GM21737 (cell line): ENCODE measurements around the gene BRSK1.
"Not testable (repeated sequence)": the region's sequence is repeated elsewhere in the genome, so short reads cannot be mapped to it uniquely, and the experiment has no call there.

Experiments used
- ATAC-seq: cut with Tn5 transposase; IDR thresholded peaks from one replicate; pipeline ENCODE4 v1.9.1; 2021; ENCODE audit warnings: mild to moderate bottlenecking, moderate library complexity; ENCODE audit not compliant: unreplicated experiment

The BRSK1 gene

DNA sequence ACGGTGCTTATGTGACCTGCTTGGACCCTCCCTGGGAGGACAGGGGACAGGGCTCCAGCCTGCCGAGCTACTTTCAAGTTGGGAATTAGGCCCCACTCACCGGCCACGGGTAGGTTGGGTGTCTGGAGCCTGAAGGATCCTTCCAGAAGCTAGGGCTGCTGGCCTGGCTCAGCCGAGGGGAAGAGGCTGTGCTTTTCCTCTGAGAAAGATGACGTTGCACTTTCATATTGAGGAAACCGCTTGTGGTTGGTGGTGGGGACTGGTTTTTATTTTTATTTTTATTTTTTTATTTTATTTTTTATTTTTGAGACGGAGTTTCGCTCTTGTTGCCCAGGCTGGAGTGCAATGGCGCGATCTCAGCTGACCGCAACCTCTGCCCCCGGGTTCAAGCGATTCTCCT is 41.4 kb downstream of the BRSK1 start, which contains the start of gene TMEM150B:
TSS of gene TMEM150B (minus strand) at position 170 of the 400 bp plus-strand sequence. CDS start 4,305 bp downstream, outside the sequence.
- ATAC-seq = no peak

DNA sequence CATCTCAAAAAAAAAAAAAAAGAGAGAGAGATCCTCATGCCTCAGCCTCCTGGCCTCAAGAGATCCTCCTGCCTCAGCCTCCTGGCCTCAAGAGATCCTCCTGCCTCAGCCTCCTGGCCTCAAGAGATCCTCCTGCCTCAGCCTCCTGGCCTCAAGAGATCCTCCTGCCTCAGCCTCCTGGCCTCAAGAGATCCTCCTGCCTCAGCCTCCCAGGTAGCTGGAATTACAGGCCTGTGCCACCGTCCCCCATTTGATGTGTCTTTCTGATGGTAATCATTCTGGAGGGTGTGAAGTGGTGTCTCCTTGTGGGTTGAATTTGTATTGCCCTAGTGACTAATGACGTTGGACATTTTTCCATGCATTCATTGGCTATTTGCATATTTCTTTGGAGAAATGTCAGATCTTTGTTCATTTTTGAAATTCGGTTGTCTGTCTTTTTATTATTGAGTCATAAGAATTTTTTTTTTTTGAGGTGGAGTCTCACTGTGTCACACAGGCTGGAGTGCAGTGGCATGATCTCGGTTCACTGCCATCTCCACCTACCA is 45.0 kb downstream of the BRSK1 start:
- ATAC-seq = not testable (repeated sequence)

DNA sequence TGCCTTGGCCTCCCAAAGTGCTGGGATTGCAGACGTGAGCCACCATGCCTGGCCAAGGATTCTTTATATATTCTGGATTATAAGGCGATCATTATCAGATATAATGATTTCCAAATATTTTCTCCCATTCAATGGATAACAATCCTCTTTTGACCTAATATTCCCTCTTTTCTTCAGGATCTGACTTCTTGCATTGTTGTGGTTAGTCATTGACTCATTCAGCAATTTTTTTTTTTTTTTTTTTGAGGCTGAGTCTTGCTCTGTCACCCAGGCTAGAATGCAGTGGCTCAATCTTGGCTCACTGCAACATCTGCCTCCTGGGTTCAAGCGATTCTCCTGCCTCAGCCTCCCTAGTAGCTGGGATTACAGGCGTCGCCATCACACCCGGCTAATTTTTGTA is 46.0 kb downstream of the BRSK1 start:
- ATAC-seq = not testable (repeated sequence)

DNA sequence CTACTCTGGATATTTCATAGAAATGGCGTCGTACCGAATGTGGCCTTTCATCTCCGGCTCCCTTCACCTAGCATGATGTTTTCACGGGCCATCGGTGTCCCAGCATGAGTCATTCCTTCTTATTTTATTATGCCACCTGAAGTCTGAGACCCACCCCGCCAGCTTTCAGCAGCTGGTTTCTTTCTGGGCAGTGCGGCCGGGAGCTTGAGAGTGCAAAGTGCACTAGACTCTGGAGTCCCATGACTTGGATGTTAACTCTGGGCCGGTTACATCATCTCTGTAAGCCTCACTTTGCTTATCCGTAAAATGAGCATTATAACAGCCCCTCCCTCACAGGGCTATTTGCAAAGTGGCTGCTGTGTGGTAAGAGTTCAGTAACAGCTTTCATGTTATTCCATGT is 50.1 kb downstream of the BRSK1 start:
- no peak for ATAC-seq

DNA sequence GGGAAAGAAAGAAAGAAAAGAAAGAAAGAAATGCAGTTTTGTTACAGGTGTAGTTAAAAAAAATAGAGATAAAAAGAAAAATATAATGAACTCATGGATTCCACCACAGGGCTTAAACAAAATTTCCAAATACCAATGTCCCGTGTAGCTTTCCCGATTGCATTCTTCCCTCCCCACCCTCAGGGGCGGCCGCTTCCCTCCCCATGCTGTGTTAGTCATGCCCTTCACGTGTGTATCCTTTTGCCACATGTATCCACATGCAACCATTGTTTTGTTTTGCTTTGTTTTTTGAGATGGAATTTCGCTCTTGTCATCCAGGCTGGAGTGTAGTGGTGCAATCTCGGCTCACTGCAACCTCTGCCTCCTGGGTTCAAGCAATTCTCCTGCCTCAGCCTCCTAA is 52.3 kb downstream of the BRSK1 start:
- no peak for ATAC-seq

DNA sequence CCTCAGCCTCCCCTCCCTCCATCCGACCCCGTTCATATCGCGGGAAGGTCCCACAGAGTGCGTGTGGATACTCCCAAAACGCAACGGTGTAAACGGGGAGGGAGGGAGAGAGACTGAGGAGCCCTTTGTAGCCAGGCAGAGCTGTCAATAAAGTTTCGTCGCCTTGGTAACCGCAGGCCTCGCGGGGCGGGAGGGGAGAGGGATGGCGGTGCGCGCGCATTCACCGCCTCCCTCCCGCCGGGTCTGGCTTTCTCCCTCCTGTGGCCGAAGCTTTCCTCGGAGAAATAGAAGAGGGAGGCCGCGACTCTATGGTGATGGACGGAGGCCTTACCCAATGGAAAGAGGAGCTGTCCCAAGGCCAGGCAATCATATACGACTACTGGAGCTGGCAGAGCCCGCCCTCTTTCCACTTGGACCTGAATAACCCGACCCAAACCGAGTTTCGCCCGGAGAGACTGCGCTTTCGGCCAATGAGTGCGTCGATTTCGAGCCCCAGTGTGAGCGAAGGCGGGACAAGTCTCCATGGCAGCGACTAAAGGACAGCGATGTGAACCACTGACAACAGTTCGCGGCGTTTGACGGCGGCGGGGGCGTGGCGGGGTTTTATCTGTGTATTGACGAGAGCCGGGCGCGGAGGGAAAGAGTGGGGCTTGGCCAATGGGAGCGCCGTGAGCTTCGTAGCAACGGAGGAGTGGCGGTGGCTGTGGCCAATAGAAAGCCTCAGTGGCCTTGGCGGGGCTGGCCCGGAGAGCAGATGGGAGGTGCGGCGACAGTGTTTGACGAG is 55.5 kb downstream of the BRSK1 start, which contains the start of gene KMT5C:
TSS of gene KMT5C (plus strand) at position 772 of the 784 bp plus-strand sequence. CDS start 2,061 bp downstream, outside the sequence.
- peak; percentile 70 for ATAC-seq

DNA sequence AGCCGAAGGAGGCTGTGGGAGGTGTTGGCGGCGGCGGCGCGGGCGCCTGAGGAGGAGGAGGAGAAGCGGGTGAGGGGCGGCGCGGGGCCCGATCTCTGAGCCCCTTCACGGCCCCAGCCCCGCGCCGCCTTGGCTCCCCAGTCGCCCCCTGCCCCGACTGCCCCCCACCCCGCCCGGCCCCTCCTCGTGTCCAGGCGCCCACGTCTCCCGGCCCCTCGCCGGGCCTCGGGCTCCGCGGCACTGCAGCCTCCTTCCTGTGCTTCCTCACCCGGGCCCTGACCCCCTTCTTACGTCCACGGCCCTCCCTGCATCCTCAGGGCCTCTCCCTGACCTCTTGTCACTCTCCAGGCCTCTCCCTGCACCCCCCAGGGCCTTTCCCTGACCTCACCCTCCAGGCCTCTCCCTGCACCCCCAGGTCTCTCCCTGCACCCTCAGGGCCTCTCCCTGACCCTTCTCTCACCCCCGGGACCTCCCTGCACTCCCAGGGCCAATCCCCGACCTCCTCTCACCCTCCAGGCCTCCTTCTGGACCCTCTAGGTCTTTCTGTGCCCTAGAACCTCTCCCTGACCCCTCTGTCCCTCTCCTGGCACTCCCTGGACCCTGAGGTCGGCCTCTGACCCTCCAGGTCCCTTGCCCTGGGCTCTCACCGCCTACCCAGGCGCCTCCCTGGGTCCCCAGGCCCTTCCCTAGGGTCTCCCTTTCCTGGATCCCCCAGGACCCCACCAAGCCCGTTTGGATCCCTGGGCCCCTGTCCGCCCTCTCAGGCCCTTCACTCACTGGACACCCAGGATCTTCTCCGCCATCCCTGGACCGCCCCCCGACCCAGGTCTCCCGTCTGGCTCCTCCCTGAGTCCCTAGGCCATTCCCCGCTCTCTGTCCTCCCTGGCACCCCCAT is 56.3 kb downstream of the BRSK1 start:
- no peak for ATAC-seq

DNA sequence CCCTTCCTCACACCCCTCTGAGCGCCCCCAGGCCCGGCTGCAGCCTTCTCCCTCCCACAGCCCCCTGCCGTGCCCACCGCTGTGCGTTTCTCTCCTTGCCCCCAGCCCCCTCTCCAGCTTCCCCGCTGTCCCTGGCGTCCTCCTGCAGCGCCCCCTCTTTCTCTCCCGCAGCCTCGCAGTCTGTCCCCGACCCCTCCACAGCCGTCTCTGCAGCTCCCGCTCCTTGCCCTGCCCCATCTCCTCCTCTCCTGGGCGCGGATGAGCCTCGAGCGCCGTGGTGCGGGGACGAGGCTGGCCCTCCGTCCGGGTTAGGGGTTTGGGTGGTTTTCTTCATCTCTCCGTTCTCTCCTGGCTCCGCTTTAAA is 57.0 kb downstream of the BRSK1 start:
- ATAC-seq = no peak

DNA sequence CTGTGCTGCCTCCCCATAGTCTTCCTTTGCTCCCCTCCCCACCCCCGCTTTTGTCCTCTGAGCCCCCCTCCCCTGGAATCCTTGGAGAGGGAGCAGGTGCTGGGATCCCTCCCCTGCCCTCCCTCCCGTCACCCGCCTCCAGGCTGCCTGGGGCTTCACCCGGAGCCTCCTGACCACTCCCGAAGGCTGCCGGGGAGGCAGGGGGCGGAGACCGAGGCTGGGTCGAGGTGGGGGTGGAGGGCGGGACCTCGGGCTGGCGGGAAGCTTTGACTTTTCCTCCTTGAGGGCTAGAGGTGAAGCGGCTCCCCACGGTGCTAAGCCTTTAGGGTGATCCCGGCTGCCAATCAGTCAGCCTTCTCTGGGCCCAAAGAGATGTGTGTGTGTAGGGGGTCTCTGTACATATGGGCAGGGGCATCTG is 57.4 kb downstream of the BRSK1 start:
- no peak for ATAC-seq

DNA sequence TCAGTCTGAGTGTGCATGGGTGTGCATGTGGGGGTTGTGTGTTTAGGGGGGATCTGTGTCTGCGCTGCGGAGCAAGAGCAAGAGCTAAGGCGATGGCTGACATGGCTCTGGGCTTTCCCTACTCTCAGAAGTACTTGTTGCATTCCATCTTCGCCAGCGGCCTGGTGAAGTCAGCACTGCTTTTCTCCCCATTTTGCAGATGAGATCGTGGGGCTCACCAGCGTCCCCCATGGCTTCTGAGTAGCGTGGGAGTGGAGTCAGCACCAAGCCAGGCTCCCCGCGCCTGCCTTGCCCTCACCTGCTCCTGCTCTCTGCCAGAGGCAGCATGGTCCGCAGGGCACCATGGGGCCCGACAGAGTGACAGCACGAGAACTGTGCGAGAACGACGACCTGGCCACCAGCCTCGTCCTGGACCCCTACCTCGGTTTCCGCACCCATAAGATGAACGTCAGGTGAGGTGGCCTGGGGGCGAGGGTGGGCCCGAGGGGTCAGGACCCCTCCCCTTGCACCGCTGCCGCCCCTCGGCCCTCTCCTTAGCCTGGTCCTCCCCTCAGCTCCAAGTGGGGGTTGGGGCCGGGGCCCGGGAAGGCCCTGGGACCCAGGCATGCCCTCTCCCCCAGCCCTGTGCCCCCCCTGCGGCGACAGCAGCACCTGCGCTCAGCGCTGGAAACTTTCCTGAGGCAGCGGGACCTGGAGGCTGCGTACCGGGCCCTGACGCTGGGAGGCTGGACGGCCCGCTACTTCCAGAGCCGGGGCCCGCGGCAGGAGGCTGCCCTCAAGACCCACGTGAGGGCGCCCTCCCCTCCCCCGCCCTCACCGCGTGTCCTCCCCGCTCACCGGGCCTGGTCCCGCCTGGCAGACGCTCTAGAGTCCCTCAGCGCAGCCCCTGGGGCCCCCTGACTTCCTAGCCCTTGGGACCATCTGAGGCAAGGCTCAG is 58.1 kb downstream of the BRSK1 start:
- no peak for ATAC-seq

DNA sequence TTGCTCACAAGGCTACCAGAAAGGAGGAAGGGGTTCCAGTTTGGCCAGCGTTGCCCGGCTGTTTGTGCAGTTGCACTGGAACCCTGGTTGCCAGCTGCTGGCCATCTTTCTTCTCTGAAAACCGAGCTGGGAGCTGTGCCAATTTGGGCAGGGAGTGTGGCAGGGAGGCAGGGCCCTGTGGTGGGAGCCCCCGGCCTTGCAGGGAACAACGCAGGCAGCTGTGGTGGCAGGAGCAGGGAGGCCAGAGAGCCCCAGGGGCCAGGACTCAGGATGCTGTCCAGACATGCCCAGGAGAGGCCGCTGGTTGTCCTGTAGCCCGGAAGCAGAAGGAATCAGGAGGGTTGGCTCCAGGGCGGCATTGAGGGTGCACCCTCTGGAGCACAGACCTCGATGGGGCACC is 60.6 kb downstream of the BRSK1 start:
- ATAC-seq = no peak

DNA sequence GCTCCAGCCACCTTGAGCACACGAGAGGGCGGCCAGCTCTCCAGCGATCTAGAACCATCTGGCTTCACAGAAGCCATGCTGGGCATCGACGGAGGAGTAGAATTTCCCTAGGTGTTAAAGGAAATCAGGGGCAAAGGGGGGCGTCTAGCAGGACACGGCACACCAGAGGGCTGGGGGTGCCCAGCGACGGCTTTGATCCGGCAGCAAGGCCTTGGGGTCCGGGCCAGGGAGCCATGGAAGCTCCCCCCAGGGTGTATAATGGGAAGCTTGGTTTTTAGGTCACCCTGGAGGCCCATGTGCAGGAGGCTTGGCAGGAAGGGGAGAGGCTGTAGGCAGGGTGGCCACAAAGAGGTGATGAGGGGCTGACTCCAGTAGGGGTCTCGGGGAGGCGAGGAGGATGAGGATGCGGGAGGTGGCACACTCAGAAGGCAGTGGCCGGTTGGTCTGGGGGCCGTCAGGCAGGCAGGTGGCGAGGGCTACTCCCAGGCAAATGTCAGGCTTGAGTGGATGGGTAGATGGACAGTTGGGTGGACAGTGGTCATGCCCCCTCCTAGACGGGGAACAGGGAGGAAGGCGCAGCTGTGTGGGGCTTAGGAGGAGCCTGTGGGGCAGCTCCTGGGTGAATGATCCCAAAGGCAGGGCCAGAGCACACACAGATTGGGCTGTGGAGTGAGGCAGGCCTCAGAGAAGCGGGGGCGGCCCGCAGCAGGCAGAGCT is 61.5 kb downstream of the BRSK1 start:
- no peak for ATAC-seq

DNA sequence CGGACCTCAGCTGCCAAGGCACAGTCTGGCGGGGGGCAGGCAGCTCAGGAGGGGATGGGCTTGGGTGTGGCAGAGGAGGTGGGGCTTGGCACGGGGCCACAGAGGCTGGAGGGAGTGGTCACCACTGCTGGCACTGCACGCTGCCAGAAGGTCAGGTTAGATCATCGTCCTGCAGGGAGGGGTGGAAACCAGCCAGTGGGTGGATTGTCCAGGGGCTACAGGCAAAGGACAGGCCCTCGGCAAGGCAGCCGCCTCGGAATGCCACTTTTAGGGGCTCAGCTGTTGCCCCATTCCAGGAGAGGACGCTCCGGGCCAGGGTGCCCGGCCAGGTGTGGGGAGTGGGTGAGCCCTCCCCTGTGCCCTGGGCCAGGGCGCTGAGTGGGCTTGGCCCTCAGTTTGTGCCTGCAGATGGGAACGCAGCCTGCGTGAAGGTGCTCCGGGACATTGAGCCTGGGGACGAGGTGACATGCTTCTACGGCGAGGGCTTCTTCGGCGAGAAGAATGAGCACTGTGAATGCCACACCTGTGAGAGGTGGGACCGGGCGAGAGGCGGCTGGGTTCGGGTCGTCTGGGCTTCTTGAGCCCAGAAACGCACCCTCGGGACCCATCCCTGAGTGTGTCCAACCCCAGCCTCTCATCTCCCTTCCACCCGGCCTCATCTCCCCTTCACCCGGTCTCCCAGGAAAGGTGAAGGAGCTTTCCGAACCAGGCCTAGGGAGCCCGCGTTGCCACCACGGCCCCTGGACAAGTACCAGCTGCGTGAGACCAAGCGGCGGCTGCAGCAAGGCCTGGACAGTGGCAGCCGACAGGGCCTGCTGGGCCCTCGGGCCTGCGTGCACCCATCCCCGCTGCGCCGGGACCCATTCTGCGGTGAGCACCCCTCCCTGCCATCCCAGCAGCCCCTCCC is 62.3 kb downstream of the BRSK1 start:
- no peak for ATAC-seq

DNA sequence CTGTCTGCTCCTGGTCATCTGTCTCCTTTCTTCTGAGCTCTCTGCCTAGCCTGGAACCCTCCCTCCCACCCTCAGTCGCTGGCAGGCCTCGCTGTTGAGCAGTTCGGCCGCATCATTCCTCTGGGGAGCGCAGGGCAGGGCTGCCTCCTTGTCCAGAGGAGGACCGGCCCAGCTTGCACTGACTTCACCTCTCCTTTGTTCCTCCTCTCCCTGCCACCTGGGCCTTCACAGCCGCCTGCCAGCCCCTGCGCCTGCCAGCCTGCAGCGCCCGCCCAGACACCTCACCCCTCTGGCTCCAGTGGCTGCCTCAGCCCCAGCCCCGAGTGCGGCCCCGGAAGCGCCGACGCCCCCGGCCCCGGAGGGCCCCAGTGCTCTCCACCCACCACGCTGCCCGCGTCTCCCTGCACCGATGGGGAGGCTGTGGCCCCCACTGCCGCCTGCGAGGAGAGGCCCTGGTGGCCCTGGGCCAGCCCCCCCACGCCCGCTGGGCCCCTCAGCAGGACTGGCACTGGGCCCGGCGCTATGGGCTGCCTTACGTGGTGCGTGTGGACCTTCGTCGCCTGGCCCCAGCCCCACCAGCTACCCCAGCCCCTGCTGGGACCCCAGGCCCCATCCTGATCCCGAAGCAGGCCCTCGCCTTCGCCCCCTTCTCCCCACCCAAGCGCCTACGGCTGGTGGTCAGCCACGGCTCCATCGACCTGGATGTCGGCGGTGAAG is 63.1 kb downstream of the BRSK1 start:
- ATAC-seq = no peak

DNA sequence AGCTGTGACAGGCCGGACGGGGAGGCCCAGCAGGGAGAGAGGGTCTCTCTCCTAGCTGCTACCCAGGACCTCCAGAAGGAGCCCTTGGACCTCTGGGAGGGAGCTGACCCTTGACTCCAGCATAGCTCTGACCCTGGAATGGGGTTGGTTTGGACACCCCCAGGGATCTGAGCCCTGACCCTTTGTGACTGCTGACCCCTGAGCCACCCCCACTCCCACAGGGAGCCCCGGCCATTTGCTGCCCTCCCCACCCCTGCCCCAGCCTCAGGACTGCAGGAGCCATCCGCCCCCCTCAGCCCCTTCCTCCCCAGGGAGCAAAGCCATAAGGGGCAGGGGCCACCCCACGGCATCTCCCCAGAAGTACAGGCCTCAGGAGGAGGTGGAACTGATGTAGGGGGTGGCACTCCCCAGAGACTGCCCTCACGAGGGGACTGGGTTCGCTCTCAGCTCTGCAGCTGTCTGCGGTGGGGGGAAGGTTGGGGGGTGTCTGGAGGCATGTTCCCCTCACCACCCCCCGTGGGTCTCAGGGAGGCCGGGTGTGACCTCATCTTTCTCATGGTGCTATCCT is 63.7 kb downstream of the BRSK1 start:
- ATAC-seq = no peak

DNA sequence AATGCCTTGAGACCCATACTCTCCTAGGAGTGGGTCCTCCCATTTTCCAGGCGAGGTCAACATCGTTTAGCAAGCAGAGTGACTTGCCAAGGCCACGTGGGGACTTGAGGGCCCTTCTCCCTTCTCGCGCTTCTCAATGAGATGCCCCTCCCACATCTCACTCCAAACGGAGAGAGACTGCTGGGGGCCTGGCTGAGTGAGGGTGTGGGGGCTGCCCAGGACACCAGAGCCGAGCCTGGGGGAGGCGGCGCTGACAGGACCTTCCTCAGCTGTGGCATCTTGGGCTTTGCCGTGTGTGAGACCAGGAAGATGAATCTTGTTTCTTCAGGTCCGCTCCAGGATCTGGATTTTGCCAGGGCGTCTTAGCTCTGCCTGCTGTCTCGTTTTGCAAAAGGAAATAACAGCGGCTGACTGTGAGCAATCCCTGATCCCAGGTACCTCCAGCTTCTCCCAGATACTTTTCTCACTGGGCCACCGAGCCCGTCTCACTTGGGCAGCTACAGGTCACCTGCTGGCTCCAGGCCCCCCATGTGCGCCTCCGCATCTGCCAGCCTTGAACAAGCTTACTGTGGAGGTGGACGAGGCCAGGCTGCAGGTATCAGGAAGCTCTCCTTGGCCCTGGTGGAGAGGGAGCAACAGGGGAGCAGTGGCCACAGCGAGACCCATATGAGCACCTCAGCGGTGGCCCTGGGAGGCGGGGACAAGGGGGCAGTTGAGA is 64.7 kb downstream of the BRSK1 start:
- ATAC-seq = no peak

DNA sequence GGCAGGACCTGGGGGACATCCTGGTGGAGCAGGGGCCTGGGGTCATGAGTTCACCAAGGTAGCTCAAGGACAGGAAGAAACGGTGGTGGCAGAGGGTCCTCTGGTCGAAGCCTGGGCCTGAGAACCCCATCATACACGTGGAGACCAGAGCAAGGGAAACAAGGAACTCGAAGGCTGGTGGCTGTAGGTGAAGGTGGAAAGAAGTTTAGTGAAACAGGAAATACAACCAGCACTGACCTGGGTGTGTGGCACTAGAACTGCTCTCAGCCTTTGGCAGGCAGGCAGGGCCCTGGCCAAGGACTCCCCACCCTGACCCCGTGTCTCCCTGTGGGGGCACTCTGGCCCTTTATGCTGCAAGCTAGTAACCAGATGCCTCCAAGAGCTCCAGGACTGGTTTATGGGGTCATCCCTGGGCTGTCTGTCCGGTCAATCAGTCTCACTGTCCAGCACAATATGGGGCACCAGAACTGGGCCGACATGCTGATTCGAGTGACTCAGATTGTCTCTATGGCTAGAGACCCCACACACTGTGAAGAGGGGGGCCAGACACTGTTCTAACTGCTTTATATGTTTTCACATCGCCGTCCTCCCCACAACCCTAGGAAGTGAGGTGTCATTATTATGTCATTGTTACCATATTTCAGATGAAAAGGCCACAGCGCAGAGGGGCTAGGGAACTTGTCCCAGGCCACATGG is 67.0 kb downstream of the BRSK1 start:
- ATAC-seq = no peak
